ENCODE results near the gene SSMEM1. TPM values are rescaled to one million over a fixed set of nuclear protein-coding genes. Genes with fewer than 3 reads are reported as not detected.
A peak's percentile ranks its signal among the peaks of the same experiment; 100 is the strongest.

SSMEM1 gene
- total RNA-seq, 2 donors from 2014 or later = not detected

DNA sequence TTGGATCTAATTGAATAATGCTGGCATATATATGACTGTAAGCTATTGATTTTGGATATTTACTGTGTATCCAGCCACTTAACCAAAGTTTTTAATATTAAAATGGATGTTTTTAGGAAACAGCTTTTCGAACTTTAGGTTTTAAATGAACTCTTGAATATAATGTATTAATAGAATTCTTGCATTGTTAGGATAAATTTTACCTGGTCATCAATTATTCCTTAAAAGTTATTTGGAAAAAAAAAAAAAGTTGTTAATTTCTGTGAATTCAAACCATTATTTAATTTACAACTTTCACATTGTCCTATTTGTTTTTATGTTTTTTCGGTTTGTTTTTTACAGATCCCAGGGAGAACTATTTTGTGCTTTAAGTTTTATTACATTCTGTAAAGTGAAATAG lies 12.3 kb upstream of the SSMEM1 start:
- no peak for ATAC-seq
- H3K27ac Mint-ChIP-seq = no peak overlapping the region
- H3K9me3 ChIP-seq (ENCODE audit: control insufficient read depth, low read length, poor library complexity, severe bottlenecking) = no peaks in the 10 kb centered on the region
- peaks cover 10% of the 10 kb centered on the region for H3K36me3 Mint-ChIP-seq (ENCODE audit: low read depth)
- no peak for DNase-seq
- no peaks in the 10 kb centered on the region for H3K27me3 Mint-ChIP-seq
- H3K4me1 Mint-ChIP-seq = peaks cover 7% of the 10 kb centered on the region
- no peak overlapping the region for H3K4me3 Mint-ChIP-seq

DNA sequence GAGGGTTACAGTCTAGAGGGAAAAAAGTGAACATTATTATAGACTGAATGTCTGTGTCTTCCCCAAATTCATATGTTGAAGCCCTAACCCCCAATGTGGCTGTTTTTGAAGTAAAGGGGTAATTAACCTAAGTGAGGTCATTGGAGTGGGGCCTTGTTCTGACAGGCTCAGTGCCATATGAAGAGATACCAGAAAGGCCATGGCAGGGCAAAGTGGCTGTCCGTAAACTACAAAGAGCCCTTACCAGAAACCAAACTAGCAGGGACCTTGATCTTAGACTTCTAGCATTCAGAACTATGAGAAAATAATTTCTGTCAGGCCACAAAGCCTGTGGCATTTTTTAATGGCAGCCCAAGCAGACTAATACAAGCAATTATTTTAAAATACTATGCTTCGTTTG lies 11.2 kb upstream of the SSMEM1 start:
- no peaks in the 10 kb centered on the region for H3K9me3 ChIP-seq (ENCODE audit: control insufficient read depth, low read length, poor library complexity, severe bottlenecking)
- peaks cover 9% of the 10 kb centered on the region for H3K4me1 Mint-ChIP-seq
- H3K27ac Mint-ChIP-seq = no peak overlapping the region
- DNase-seq = no peak
- ATAC-seq = no peak
- H3K27me3 Mint-ChIP-seq = no peaks in the 10 kb centered on the region
- no peak overlapping the region for H3K4me3 Mint-ChIP-seq
- peaks cover 11% of the 10 kb centered on the region for H3K36me3 Mint-ChIP-seq (ENCODE audit: low read depth)

DNA sequence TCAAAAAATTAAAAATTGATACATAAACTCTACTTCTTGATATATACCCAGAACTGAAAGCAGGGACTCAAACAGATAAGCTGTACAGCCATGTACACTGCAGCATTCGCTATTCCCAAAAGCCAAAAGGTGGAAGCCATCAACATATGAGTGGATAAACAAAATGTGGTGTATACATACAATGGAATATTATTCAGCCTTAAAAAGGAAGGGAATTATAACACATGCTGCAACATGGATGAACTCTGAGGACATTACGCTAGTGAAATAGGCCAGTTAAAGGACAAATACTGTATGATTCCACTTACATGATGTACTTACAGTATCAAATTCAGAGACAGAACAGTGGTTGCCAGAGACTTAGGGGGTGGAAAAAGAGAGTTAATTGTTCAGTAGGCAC lies 10.6 kb upstream of the SSMEM1 start:
- Mint-ChIP-seq H3K4me1 (peaks cover 13% of the 10 kb centered on the region), H3K36me3 (ENCODE audit: low read depth) (peaks cover 15% of the 10 kb centered on the region), H3K4me3 (no peak overlapping the region), H3K27me3 (no peaks in the 10 kb centered on the region), H3K27ac (no peak overlapping the region)
- ATAC-seq (no peak), DNase-seq (no peak)
- no peaks in the 10 kb centered on the region for H3K9me3 ChIP-seq (ENCODE audit: control insufficient read depth, low read length, poor library complexity, severe bottlenecking)

DNA sequence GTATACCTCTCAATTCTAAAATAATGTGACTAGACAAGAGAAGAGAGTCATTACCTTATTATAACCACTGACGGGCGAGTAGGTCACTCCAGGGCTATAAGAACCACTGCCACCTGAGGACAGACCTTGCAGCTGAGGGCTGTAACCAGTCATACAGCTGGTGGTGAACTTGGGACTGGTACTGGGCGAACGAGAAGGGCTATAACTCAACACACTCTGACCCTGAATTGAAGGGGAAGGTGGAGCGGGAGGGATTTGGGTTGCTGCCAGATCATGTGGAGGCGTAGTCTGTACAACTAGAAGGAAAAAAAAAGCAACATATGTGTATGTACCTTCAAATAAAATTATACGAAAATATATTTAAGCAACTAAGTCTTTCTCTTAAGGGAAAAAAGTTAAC lies 5.9 kb upstream of the SSMEM1 start:
- DNase-seq (no peak), ATAC-seq (no peak)
- peaks cover 24% of the 10 kb centered on the region for H3K4me1 Mint-ChIP-seq
- H3K36me3 Mint-ChIP-seq (ENCODE audit: low read depth) = peaks cover 21% of the 10 kb centered on the region
- H3K27ac Mint-ChIP-seq = no peak overlapping the region
- H3K9me3 ChIP-seq (ENCODE audit: control insufficient read depth, low read length, poor library complexity, severe bottlenecking) = no peaks in the 10 kb centered on the region
- H3K27me3 Mint-ChIP-seq = no peaks in the 10 kb centered on the region
- no peak overlapping the region for H3K4me3 Mint-ChIP-seq

DNA sequence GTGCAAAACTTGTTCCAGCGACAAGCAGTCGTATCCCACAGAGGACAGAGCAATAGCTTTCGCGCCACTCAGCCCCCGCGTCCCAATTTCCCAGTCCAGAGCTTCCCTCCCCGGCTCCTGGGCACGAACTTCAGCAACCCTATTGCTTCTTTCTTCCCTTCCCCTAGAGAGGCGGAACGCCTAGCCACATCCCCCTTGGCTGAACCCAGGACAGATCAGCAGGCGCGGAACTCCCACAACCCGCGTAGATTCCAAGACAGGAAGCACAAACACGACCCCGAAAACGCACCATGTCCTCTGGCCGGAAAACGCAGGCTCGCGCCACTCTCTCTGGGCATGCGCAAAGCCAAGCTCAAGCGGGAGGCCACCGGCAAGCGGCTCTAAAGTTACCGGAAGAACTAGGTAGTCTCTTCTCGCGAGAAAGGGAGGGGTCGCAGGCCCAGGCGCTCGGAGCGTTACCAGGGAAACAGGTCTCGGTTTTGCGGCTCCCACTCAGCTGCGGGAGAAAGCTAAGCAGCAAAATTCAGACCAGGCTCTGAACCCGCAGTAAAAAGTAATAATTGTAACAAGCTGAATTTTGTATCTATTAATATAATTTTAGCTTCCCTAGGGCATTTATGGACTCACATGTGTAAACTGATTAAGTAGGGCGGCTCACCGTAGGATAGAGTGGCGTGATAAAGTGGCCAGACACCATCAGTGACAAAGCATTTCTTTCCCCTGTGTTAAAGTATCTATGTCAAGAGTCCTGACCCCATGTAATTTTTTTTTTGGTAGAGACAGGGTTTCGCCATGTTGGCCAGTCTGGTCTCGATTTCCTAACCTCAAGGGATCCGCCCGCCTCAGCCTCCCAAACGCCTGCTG lies 2.3 kb upstream of the SSMEM1 start, which contains the start of gene TMEM209:
TMEM209 (minus strand) TSS at position 323 of the 864 bp plus-strand sequence; CDS start at position 292, 31 bp downstream.
- Mint-ChIP-seq H3K27me3 (no peaks in the 10 kb centered on the region), H3K4me1 (peaks cover 17% of the 10 kb centered on the region), H3K36me3 (ENCODE audit: low read depth) (peaks cover 12% of the 10 kb centered on the region), H3K27ac (peak within 1 kb of the TSS; percentile 95), H3K4me3 (peak within 1 kb of the TSS; percentile 96)
- peak; percentile 80 to 87 (median 86) for DNase-seq
- no peaks in the 10 kb centered on the region for H3K9me3 ChIP-seq (ENCODE audit: control insufficient read depth, low read length, poor library complexity, severe bottlenecking)
- peak; percentile 98 for ATAC-seq

DNA sequence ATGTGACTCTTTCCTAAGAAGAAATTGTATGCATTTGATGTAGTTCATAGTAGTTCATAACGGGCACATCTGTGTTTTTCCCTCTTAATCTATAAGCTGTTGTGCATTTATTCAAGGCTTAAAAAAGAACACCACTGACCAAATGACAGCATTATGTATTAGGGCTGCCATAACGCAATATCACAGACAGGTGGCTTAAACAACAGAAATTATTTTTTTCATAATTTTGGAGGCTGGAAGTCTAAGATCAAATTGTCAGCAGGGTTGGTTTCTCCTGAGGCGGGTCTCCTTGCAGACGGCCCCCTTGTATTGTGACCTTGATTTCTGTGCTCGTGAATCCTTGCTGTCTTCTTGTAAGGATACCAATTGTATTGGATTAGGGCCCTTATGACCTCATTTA lies 627 bp upstream of the SSMEM1 start:
- no peak for DNase-seq
- no peak for ATAC-seq
- no peaks in the 10 kb centered on the region for H3K9me3 ChIP-seq (ENCODE audit: control insufficient read depth, low read length, poor library complexity, severe bottlenecking)
- Mint-ChIP-seq H3K36me3 (ENCODE audit: low read depth) (peaks cover 6% of the 10 kb centered on the region), H3K27ac (no peak overlapping the region), H3K4me1 (peaks cover 12% of the 10 kb centered on the region), H3K4me3 (peak overlapping the region; percentile 19), H3K27me3 (peaks cover 3% of the 10 kb centered on the region)

DNA sequence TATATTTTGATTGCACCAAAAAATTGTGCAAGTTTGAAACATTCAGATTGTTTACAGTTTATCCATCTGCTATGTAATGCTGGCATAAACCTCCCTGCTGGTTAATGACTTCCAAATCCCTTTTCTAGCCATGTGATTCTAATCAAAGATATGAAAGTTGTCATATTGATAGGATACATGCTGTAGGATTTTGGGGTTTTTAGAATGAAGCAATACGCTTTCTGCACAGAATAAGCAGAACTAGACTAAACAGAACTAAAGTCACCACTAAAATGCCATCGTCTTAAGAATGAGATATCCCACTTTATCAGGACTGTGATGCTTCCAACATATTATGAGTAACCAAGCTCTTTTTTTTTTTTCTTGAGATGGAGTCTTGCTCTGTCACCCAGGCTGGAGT lies 856 bp downstream of the SSMEM1 start:
- ATAC-seq (no peak), DNase-seq (no peak)
- H3K4me3 Mint-ChIP-seq = no peak overlapping the region
- peaks cover 3% of the 10 kb centered on the region for H3K36me3 Mint-ChIP-seq (ENCODE audit: low read depth)
- H3K9me3 ChIP-seq (ENCODE audit: control insufficient read depth, low read length, poor library complexity, severe bottlenecking) = no peaks in the 10 kb centered on the region
- no peak overlapping the region for H3K27ac Mint-ChIP-seq
- peaks cover 8% of the 10 kb centered on the region for H3K27me3 Mint-ChIP-seq
- H3K4me1 Mint-ChIP-seq = peaks cover 8% of the 10 kb centered on the region

DNA sequence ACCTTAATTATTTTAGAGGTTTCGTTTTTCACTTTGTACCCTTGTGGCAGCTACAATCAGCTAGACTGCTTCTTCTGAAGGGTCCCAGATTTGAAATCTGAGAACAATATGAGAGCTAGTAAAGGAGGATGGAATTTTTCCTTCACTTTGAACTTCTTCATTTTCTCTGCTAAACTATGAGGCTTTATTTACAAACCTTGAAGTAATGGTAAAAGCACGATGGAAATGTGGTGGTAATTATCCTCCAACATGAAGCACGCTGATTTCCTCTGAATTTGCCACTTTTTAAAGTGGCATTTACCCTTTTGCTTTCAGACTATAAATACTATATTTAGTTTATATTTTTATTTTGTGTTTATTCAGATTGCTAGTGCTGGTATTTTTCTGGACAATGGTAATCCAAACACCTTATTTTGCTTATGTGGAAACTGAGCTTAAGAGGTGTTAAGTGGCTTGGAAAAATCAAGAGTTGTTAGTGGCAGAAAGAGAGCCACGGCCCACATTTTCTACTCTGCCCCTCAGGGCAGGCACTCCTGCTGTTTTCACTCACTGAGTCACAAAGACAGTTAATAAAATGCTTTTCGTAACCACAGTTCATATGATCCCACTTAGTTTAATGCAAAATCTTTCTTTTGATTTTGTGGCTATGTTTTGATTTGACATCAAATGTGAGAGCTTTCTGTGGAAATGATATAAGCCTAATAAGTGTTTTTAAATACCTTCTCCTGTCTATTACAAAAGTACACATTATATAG lies 2.7 kb downstream of the SSMEM1 start:
- H3K4me3 Mint-ChIP-seq = no peak overlapping the region
- no peaks in the 10 kb centered on the region for H3K9me3 ChIP-seq (ENCODE audit: control insufficient read depth, low read length, poor library complexity, severe bottlenecking)
- H3K27ac Mint-ChIP-seq = no peak overlapping the region
- no peak for ATAC-seq
- H3K4me1 Mint-ChIP-seq = peaks cover 2% of the 10 kb centered on the region
- peaks cover 19% of the 10 kb centered on the region for H3K27me3 Mint-ChIP-seq
- DNase-seq = no peak
- H3K36me3 Mint-ChIP-seq (ENCODE audit: low read depth) = no peaks in the 10 kb centered on the region

DNA sequence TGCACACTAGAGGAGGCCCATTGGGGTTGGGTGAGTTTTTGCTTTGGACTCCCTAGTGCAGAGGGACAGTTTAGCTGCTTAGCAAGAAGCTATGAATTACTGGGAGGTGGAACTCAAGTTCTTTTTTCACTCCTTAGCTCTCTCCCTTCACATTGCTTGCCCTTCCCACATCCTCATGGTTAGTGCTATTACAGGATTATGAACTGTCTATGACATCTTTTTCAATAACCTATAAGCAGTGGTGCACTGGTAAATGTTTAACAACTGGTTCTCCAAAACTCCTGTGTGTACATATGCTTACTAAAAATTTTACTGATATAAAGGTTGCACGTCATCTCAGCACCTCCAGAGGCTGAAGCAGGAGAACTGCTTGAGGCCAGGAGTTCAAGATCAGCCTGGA lies 6.2 kb downstream of the SSMEM1 start:
- peaks cover 19% of the 10 kb centered on the region for H3K27me3 Mint-ChIP-seq
- DNase-seq = no peak
- no peak overlapping the region for H3K4me3 Mint-ChIP-seq
- ATAC-seq = no peak
- no peaks in the 10 kb centered on the region for H3K9me3 ChIP-seq (ENCODE audit: control insufficient read depth, low read length, poor library complexity, severe bottlenecking)
- no peaks in the 10 kb centered on the region for H3K4me1 Mint-ChIP-seq
- H3K27ac Mint-ChIP-seq = no peak overlapping the region
- no peaks in the 10 kb centered on the region for H3K36me3 Mint-ChIP-seq (ENCODE audit: low read depth)

DNA sequence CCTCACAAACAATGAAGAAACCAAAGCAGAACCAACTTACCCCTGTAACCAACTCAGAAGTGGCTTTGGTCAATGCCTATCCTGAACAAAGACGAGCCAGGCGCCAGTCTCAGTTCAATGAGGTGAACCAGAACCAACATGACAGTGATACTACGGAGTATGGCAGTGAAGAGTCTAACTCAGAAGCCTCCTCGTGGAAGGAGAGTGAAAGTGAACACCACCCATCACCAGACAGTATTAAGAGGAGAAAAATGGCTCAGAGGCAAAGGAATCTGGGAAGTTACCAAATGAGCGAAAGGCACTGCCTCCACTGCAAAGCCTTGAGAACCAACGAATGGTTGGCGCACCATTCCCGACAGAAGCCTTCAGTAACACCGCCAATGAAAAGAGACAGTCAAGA lies 8.4 kb downstream of the SSMEM1 start:
- no peaks in the 10 kb centered on the region for H3K9me3 ChIP-seq (ENCODE audit: control insufficient read depth, low read length, poor library complexity, severe bottlenecking)
- no peak overlapping the region for H3K4me3 Mint-ChIP-seq
- no peaks in the 10 kb centered on the region for H3K36me3 Mint-ChIP-seq (ENCODE audit: low read depth)
- ATAC-seq = no peak
- no peak for DNase-seq
- peaks cover 37% of the 10 kb centered on the region for H3K27me3 Mint-ChIP-seq
- no peaks in the 10 kb centered on the region for H3K4me1 Mint-ChIP-seq
- H3K27ac Mint-ChIP-seq = no peak overlapping the region

DNA sequence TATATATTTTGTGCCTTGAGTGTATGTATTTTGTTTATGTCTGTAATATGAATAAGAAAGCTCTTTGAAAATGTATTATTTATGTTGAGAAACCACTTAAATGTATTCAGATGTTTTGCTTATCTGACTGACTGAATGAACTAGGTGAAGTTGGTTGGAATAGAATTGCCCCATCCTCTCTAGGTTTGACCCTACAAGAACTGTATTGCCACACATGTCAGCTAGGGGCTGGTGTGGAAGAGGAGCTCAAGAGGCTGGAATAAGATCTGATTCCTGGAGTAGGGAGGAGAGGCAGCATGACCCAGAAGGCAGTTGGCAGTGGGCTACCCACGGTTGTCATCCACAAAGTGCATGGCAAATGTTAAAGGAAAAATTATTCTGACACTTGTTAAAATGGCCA lies 9.1 kb downstream of the SSMEM1 start:
- ATAC-seq (no peak), DNase-seq (no peak)
- Mint-ChIP-seq H3K4me1 (no peaks in the 10 kb centered on the region), H3K36me3 (ENCODE audit: low read depth) (no peaks in the 10 kb centered on the region), H3K27me3 (peaks cover 39% of the 10 kb centered on the region), H3K4me3 (no peak overlapping the region), H3K27ac (no peak overlapping the region)
- no peaks in the 10 kb centered on the region for H3K9me3 ChIP-seq (ENCODE audit: control insufficient read depth, low read length, poor library complexity, severe bottlenecking)

DNA sequence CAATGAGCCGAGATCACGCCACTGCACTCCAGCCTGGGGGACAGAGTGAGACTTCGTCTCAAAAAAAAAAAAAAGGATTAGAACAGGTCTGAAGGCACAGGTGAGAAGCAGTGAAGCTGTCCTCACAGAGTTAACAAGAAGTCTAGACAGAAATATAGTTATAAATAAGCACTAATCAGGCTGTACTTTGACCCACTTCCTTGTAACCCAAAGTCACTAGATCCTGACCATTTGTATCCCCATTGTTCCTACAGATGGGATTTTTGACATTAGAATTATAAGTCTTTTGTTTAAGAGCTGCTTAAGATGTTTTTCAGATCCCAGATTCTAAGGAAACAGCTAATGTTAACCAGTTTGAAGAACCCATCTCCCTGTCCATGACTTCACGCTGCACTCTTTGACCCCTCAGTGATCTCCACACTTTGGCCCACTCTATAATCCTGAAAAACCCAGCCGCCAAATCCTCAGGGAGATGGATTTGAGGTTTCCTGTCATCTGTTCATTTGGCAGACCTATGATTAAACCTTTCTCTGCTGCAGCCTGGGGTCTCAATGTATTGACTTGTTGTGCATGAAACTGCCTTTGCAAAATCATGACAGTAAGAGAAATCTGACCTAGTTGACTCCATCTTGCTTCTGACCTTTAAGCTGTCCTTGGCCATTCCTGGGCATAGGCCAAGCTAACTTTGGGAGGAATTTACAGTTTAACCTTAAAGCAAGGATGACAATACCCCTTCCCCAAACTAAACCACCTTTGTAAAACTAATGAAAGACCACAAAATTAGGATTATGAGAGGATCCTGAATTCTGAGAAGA lies 11.4 kb downstream of the SSMEM1 start:
- no peaks in the 10 kb centered on the region for H3K9me3 ChIP-seq (ENCODE audit: control insufficient read depth, low read length, poor library complexity, severe bottlenecking)
- no peak for ATAC-seq
- Mint-ChIP-seq H3K4me1 (peaks cover 2% of the 10 kb centered on the region), H3K4me3 (no peak overlapping the region), H3K27me3 (peaks cover 31% of the 10 kb centered on the region), H3K27ac (no peak overlapping the region), H3K36me3 (ENCODE audit: low read depth) (no peaks in the 10 kb centered on the region)
- no peak for DNase-seq

DNA sequence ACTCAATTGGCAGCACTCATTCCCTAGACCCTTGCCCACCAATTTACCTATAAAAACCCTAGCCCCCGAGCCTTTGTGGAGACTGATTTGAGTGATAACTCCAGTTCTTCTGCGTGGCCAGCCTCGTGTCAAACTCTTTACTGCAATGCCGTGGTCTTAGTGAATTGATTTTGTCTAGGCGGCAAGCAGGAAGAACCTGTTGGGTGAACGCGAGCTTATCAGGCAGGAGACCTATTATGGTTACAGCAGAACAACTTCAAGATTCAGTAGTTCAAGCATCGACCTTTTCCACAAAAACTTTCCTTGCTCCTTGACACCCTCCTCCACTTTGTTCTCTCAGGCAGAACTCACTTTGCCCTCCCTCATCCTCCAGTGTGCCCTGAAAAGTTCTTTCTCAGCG lies 12.2 kb downstream of the SSMEM1 start:
- H3K36me3 Mint-ChIP-seq (ENCODE audit: low read depth) = no peaks in the 10 kb centered on the region
- ATAC-seq (no peak), DNase-seq (no peak)
- H3K4me1 Mint-ChIP-seq = peaks cover 2% of the 10 kb centered on the region
- H3K9me3 ChIP-seq (ENCODE audit: control insufficient read depth, low read length, poor library complexity, severe bottlenecking) = no peaks in the 10 kb centered on the region
- H3K27ac Mint-ChIP-seq = no peak overlapping the region
- H3K4me3 Mint-ChIP-seq = no peak overlapping the region
- H3K27me3 Mint-ChIP-seq = peaks cover 23% of the 10 kb centered on the region
